Liver (tissue), 9 donors: ENCODE measurements around the gene HPS5. TPM values are rescaled to one million over a fixed set of nuclear protein-coding genes. Genes with fewer than 3 reads are reported as not detected.
"Not testable (repeated sequence)": the region's sequence is repeated elsewhere in the genome, so short reads cannot be mapped to it uniquely, and the experiment has no call there.

Experiments
- DNase-seq: peaks from one replicate; pipeline ENCODE4 v3.0.0-alpha.2; 2017; ENCODE audit warnings: low spot score
- H3K27ac ChIP-seq, 2 donors: one replicate each; pipeline ENCODE4 v1.7.0; 2013; ENCODE audit warnings: inconsistent platforms in 2 of 2, low read length in 2 of 2, control low read depth in 1 of 2, low read depth in 1 of 2, mild to moderate bottlenecking in 1 of 2
- H3K27me3 ChIP-seq, 4 donors: one replicate each; pipeline versions ENCODE4 v1.6.1 to v1.7.0; 2013; ENCODE audit warnings: low read length in 3 of 4, inconsistent platforms in 1 of 4, mild to moderate bottlenecking in 1 of 4, moderate library complexity in 1 of 4; ENCODE audit not compliant: control insufficient read depth in 4 of 4, insufficient read depth in 4 of 4
- H3K36me3 ChIP-seq, 4 donors: one replicate each; pipeline versions ENCODE4 v1.6.1 to v1.7.0; 2013; ENCODE audit warnings: low read length in 3 of 4, mild to moderate bottlenecking in 3 of 4, low read depth in 1 of 4, moderate library complexity in 1 of 4; ENCODE audit not compliant: control insufficient read depth in 4 of 4, insufficient read depth in 3 of 4
- H3K4me1 ChIP-seq, 4 donors: one replicate each; pipeline versions ENCODE4 v1.6.1 to v1.7.0; 2013; ENCODE audit warnings: low read length in 3 of 4, mild to moderate bottlenecking in 3 of 4, moderate library complexity in 1 of 4; ENCODE audit not compliant: control insufficient read depth in 4 of 4, insufficient read depth in 4 of 4
- H3K4me3 ChIP-seq, 3 donors: one replicate each; pipeline versions ENCODE4 v1.6.1 to v1.7.0; 2013; ENCODE audit warnings: low read length in 3 of 3, control low read depth in 1 of 3, low read depth in 1 of 3, mild to moderate bottlenecking in 1 of 3
- H3K9ac ChIP-seq, 2 donors: one replicate each; pipeline ENCODE4 v1.7.0; 2013; ENCODE audit warnings: low read length in 2 of 2, mild to moderate bottlenecking in 2 of 2, moderate library complexity in 2 of 2, control low read depth in 1 of 2, low read depth in 1 of 2
- H3K9me3 ChIP-seq, 4 donors: one replicate each; pipeline versions ENCODE4 v1.6.1 to v1.7.0; 2013; ENCODE audit warnings: low read length in 3 of 4; ENCODE audit not compliant: control insufficient read depth in 4 of 4
- CTCF ChIP-seq: fragments of 150-350 bp; IDR thresholded peaks from 2 replicates; pipeline ENCODE4 v1.5.1; 2017; ENCODE audit warnings: improper control_type of control experiment, low read depth, low read length; ENCODE audit not compliant: missing input control
- EGR1 ChIP-seq, 2 donors: IDR thresholded peaks; 2 replicates each; pipeline ENCODE4 v1.6.1; 2016 to 2018; ENCODE audit warnings: antibody characterized with exemption in 2 of 2, low read depth in 2 of 2
- FOXA1 ChIP-seq: IDR thresholded peaks from 2 replicates; pipeline ENCODE4 v1.6.1; 2016; ENCODE audit warnings: antibody characterized with exemption
- FOXA2 ChIP-seq: IDR thresholded peaks from 2 replicates; pipeline ENCODE4 v1.6.1; 2016; ENCODE audit warnings: antibody characterized with exemption
- GABPA ChIP-seq, 2 donors: IDR thresholded peaks in 1 of 2; conservative IDR thresholded peaks in 1 of 2; 2 replicates each; pipeline ENCODE4 v1.6.1; 2016; ENCODE audit warnings: antibody characterized with exemption in 2 of 2, mild to moderate bottlenecking in 1 of 2, moderate library complexity in 1 of 2
- HNF4A ChIP-seq, 2 donors: conservative IDR thresholded peaks; 2 replicates each; pipeline ENCODE4 v1.6.1; 2016; ENCODE audit warnings: antibody characterized with exemption in 2 of 2, mild to moderate bottlenecking in 2 of 2
- HNF4G ChIP-seq: IDR thresholded peaks from 2 replicates; pipeline ENCODE4 v1.6.1; 2016; ENCODE audit warnings: antibody characterized with exemption
- JUND ChIP-seq, 2 donors: IDR thresholded peaks; 2 replicates each; pipeline ENCODE4 v1.6.1; 2016; ENCODE audit warnings: antibody characterized with exemption in 2 of 2
- NR2F2 ChIP-seq: IDR thresholded peaks from 2 replicates; pipeline ENCODE4 v1.6.1; 2016; ENCODE audit warnings: antibody characterized with exemption
- RAD21 ChIP-seq, 2 donors: IDR thresholded peaks; 2 replicates each; pipeline ENCODE4 v1.6.1; 2016; ENCODE audit warnings: antibody characterized with exemption in 2 of 2, mild to moderate bottlenecking in 2 of 2
- RXRA ChIP-seq, 2 donors: IDR thresholded peaks; 2 replicates each; pipeline ENCODE4 v1.6.1; 2017 to 2018; ENCODE audit warnings: antibody characterized with exemption in 2 of 2, mild to moderate bottlenecking in 1 of 2
- TAF1 ChIP-seq: conservative IDR thresholded peaks from 2 replicates; pipeline ENCODE4 v1.6.1; 2016; ENCODE audit warnings: antibody characterized with exemption, mild to moderate bottlenecking
- YY1 ChIP-seq: IDR thresholded peaks from 2 replicates; pipeline ENCODE4 v1.6.1; 2016; ENCODE audit warnings: antibody characterized with exemption, mild to moderate bottlenecking
- WGBS: extraction: QIAGEN DNeasy Blood & Tissue Kit; methylation state at CpG from one replicate; pipeline ENCODE4 v1.1.7; 2013; 5-methylcytosine and 5-hydroxymethylcytosine counted together
- polyA plus RNA-seq, 2 donors: library from polyadenylated mRNA; stranded (reverse) in 1 of 2; unstranded in 1 of 2; fragments of 200-250 nt in 1 of 2; fragments of >200 nt in 1 of 2; fragmentation: Nextera tagmentation in 1 of 2; extraction: Ambion mirVana in 1 of 2; gene quantifications; one replicate each; pipeline versions ENCODE4 v1.2.1 to v1.2.3, GENCODE V29; 2013 to 2015
- total RNA-seq, 2 donors: library from RNA; depleted of rRNA; stranded (reverse); fragments of >200 nt; gene quantifications; one replicate each; pipeline ENCODE4 v1.2.3, GENCODE V29; 2014
- TF ChIP-seq, protein P1 (sequence below): IDR thresholded peaks from 2 replicates; pipeline ENCODE4 v1.6.1; 2016; ENCODE audit warnings: antibody characterized with exemption
- TF ChIP-seq, protein P2 (sequence below): IDR thresholded peaks from 2 replicates; pipeline ENCODE4 v1.6.1; 2016; ENCODE audit warnings: antibody characterized with exemption, mild to moderate bottlenecking
- TF ChIP-seq, protein P3 (sequence below): IDR thresholded peaks from 2 replicates; pipeline ENCODE4 v1.6.1; 2016; ENCODE audit warnings: antibody characterized with exemption
- donor health status: healthy.
- donor health status: healthy.
- donor health status: healthy.
- donor health status: healthy.
- donor health status: healthy.

The HPS5 gene
- total and polyA plus RNA-seq, 4 donors, result 15.7 to 134 (median 24.2) TPM

DNA sequence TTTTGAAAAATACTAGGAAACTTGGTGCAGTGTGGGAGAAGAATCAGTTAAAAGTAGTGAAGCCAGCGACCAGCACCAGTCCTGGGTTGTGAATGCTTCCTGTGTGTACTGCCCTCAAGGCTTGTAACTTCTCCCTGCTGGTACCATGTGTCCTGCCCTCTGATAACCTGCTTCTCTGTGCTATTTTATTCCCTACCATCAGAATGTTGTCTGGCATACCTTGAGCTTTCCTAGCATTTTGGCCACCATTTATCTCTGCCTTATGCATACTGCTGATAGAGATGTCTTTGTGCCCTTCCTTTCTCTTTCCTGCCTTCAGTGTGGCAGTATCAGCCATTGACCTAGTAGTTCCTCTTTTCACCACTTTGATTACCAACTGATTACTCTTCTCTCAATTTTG is 2.4 kb upstream of the HPS5 start:
- Histone ChIP-seq H3K9ac (no peak overlapping the region), H3K27me3 (no peaks in the 10 kb centered on the region), H3K36me3 (peaks cover 0 to 12% (median 3%) of the 10 kb centered on the region in 4 donors), H3K4me3 (no peak overlapping the region), H3K27ac (no peak overlapping the region), H3K4me1 (peaks cover 7 to 41% (median 29%) of the 10 kb centered on the region in 4 donors), H3K9me3 (no peaks in the 10 kb centered on the region)
- TF ChIP-seq FOXA2 (no peak), HNF4G (no peak), HNF4A (conservative IDR thresholded peaks at IDR 0.05) (no peak), YY1 (no peak), RAD21 (IDR thresholded peaks at IDR 0.05) (no peak), NR2F2 (no peak), FOXA1 (no peak)
- TF ChIP-seq, protein P1, sequence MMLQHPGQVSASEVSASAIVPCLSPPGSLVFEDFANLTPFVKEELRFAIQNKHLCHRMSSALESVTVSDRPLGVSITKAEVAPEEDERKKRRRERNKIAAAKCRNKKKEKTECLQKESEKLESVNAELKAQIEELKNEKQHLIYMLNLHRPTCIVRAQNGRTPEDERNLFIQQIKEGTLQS, result no peak
- TF ChIP-seq, protein P2, sequence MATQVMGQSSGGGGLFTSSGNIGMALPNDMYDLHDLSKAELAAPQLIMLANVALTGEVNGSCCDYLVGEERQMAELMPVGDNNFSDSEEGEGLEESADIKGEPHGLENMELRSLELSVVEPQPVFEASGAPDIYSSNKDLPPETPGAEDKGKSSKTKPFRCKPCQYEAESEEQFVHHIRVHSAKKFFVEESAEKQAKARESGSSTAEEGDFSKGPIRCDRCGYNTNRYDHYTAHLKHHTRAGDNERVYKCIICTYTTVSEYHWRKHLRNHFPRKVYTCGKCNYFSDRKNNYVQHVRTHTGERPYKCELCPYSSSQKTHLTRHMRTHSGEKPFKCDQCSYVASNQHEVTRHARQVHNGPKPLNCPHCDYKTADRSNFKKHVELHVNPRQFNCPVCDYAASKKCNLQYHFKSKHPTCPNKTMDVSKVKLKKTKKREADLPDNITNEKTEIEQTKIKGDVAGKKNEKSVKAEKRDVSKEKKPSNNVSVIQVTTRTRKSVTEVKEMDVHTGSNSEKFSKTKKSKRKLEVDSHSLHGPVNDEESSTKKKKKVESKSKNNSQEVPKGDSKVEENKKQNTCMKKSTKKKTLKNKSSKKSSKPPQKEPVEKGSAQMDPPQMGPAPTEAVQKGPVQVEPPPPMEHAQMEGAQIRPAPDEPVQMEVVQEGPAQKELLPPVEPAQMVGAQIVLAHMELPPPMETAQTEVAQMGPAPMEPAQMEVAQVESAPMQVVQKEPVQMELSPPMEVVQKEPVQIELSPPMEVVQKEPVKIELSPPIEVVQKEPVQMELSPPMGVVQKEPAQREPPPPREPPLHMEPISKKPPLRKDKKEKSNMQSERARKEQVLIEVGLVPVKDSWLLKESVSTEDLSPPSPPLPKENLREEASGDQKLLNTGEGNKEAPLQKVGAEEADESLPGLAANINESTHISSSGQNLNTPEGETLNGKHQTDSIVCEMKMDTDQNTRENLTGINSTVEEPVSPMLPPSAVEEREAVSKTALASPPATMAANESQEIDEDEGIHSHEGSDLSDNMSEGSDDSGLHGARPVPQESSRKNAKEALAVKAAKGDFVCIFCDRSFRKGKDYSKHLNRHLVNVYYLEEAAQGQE, result no peak
- WGBS, result 74% methylated on average over 1 of the region's 1 CpG
- no peak for DNase-seq

GRCh38 chr11:18323881-18324280 is 1.9 kb upstream of the HPS5 start:
- H3K36me3 ChIP-seq, H3K27ac ChIP-seq, H3K9me3 ChIP-seq, H3K4me3 ChIP-seq, DNase-seq, H3K27me3 ChIP-seq, H3K9ac ChIP-seq: not testable (repeated sequence)
- WGBS, result 95% methylated on average over 11 of the region's 11 CpGs
- H3K4me1 ChIP-seq, result peaks cover 9 to 43% (median 31%) of the 10 kb centered on the region in 4 donors
- TF ChIP-seq GABPA (IDR thresholded peaks at IDR 0.05 in 1 of 2, conservative IDR thresholded peaks at IDR 0.05 in 1 of 2), result peak in 1 of 2 donors; percentile 2

GRCh38 chr11:18322818-18323570 is 1.1 kb upstream of the HPS5 start:
- Histone ChIP-seq H3K27ac (peak overlapping the region in 1 of 2 donors; percentile 100), H3K9me3 (no peaks in the 10 kb centered on the region), H3K36me3 (peaks cover 0 to 9% (median 3%) of the 10 kb centered on the region in 4 donors), H3K9ac (peak overlapping the region; percentile 68 to 82), H3K4me3 (peak overlapping the region; percentile 73 to 99 (median 94)), H3K27me3 (no peaks in the 10 kb centered on the region), H3K4me1 (peaks cover 9 to 43% (median 31%) of the 10 kb centered on the region in 4 donors)
- no peak for DNase-seq
- WGBS, result 14% methylated on average over 18 of the region's 18 CpGs
- TF ChIP-seq TAF1, result no peak
- TF ChIP-seq RXRA (IDR thresholded peaks at IDR 0.05), result no peak
- TF ChIP-seq, protein P2, result no peak
- TF ChIP-seq CTCF, result no peak
- no peak for TF ChIP-seq HNF4A (conservative IDR thresholded peaks at IDR 0.05)
- no peak for TF ChIP-seq EGR1 (IDR thresholded peaks at IDR 0.05; ENCODE audit: low read depth in 2 of 2)
- TF ChIP-seq, protein P1, result no peak
- TF ChIP-seq, protein P3, sequence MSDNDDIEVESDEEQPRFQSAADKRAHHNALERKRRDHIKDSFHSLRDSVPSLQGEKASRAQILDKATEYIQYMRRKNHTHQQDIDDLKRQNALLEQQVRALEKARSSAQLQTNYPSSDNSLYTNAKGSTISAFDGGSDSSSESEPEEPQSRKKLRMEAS, result no peak
- TF ChIP-seq HNF4G, result no peak
- TF ChIP-seq FOXA1, result no peak
- no peak for TF ChIP-seq JUND (IDR thresholded peaks at IDR 0.05)
- TF ChIP-seq YY1, result no peak
- TF ChIP-seq NR2F2, result no peak
- TF ChIP-seq GABPA (IDR thresholded peaks at IDR 0.05 in 1 of 2, conservative IDR thresholded peaks at IDR 0.05 in 1 of 2), result no peak
